ENCODE measurements around the gene TOX4. TPM values are rescaled to one million over a fixed set of nuclear protein-coding genes. Genes with fewer than 3 reads are reported as not detected.
"Not testable (repeated sequence)": the region's sequence is repeated elsewhere in the genome, so short reads cannot be mapped to it uniquely, and the experiment has no call there.

TOX4 gene
- total RNA-seq, 1 donor from 2014 or later: 63.0 TPM

- Mint-ChIP-seq H3K4me1 (ENCODE audit: low read depth, unreplicated experiment) (peaks cover 25% of the 10 kb centered on the region), H3K27ac (ENCODE audit: unreplicated experiment) (no peak overlapping the region), H3K4me3 (ENCODE audit: unreplicated experiment) (no peak overlapping the region), H3K36me3 (ENCODE audit: unreplicated experiment) (no peaks in the 10 kb centered on the region), H3K27me3 (ENCODE audit: unreplicated experiment) (peaks cover 14% of the 10 kb centered on the region), H3K9me3 (ENCODE audit: unreplicated experiment) (peaks cover 5% of the 10 kb centered on the region)
- TF ChIP-seq CTCF (IDR thresholded peaks at IDR 0.05; ENCODE audit: partially characterized antibody, unreplicated experiment): no peak
- no peak for DNase-seq
Measured at GRCh38 chr14:21539189-21539940, 62.4 kb downstream of the TOX4 start.

GRCh38 chr14:21541413-21542074 is 64.5 kb downstream of the TOX4 start:
- Mint-ChIP-seq H3K4me1 (ENCODE audit: low read depth, unreplicated experiment) (peaks cover 15% of the 10 kb centered on the region), H3K27ac (ENCODE audit: unreplicated experiment) (no peak overlapping the region), H3K36me3 (ENCODE audit: unreplicated experiment) (no peaks in the 10 kb centered on the region), H3K9me3 (ENCODE audit: unreplicated experiment) (peaks cover 5% of the 10 kb centered on the region), H3K27me3 (ENCODE audit: unreplicated experiment) (peaks cover 12% of the 10 kb centered on the region), H3K4me3 (ENCODE audit: unreplicated experiment) (no peak overlapping the region)
- no peak for TF ChIP-seq CTCF (IDR thresholded peaks at IDR 0.05; ENCODE audit: partially characterized antibody, unreplicated experiment)
- DNase-seq: no peak

- peak overlapping the region; percentile 90 for H3K27ac Mint-ChIP-seq (ENCODE audit: unreplicated experiment)
- peaks cover 8% of the 10 kb centered on the region for H3K27me3 Mint-ChIP-seq (ENCODE audit: unreplicated experiment)
- peak overlapping the region; percentile 62 for H3K4me3 Mint-ChIP-seq (ENCODE audit: unreplicated experiment)
- H3K9me3 Mint-ChIP-seq (ENCODE audit: unreplicated experiment): peaks cover 5% of the 10 kb centered on the region
- H3K36me3 Mint-ChIP-seq (ENCODE audit: unreplicated experiment): no peaks in the 10 kb centered on the region
- peaks cover 9% of the 10 kb centered on the region for H3K4me1 Mint-ChIP-seq (ENCODE audit: low read depth, unreplicated experiment)
- peak; percentile 34 for DNase-seq
- no peak for TF ChIP-seq CTCF (IDR thresholded peaks at IDR 0.05; ENCODE audit: partially characterized antibody, unreplicated experiment)
Measured at GRCh38 chr14:21543521-21543960, 66.5 kb downstream of the TOX4 start.

- Mint-ChIP-seq H3K36me3 (ENCODE audit: unreplicated experiment) (no peaks in the 10 kb centered on the region), H3K9me3 (ENCODE audit: unreplicated experiment) (peaks cover 5% of the 10 kb centered on the region), H3K27ac (ENCODE audit: unreplicated experiment) (peak overlapping the region; percentile 90), H3K4me3 (ENCODE audit: unreplicated experiment) (peak overlapping the region; percentile 62), H3K27me3 (ENCODE audit: unreplicated experiment) (peaks cover 8% of the 10 kb centered on the region), H3K4me1 (ENCODE audit: low read depth, unreplicated experiment) (peaks cover 9% of the 10 kb centered on the region)
- DNase-seq: peak; percentile 40
- no peak for TF ChIP-seq CTCF (IDR thresholded peaks at IDR 0.05; ENCODE audit: partially characterized antibody, unreplicated experiment)
Measured at GRCh38 chr14:21543963-21544362, 67.0 kb downstream of the TOX4 start.

- H3K4me1 Mint-ChIP-seq (ENCODE audit: low read depth, unreplicated experiment); DNase-seq; H3K4me3 Mint-ChIP-seq (ENCODE audit: unreplicated experiment); H3K36me3 Mint-ChIP-seq (ENCODE audit: unreplicated experiment); H3K27me3 Mint-ChIP-seq (ENCODE audit: unreplicated experiment); H3K27ac Mint-ChIP-seq (ENCODE audit: unreplicated experiment); H3K9me3 Mint-ChIP-seq (ENCODE audit: unreplicated experiment): not testable (repeated sequence)
Measured at GRCh38 chr14:21544588-21544987, 67.6 kb downstream of the TOX4 start.

Other genes starting within 250 kb of the TOX4 start
- 514 TPM for gene HNRNPC, start 207.8 kb upstream of the TOX4 start, total RNA-seq (ENCODE audit: unreplicated experiment)
- not detected for gene RPGRIP1, start 197.1 kb upstream of the TOX4 start, total RNA-seq (ENCODE audit: unreplicated experiment)
- gene SUPT16H, start 93.2 kb upstream of the TOX4 start, total RNA-seq (ENCODE audit: unreplicated experiment): 97.6 TPM
- gene CHD8, start 21.1 kb upstream of the TOX4 start, total RNA-seq (ENCODE audit: unreplicated experiment): 146 TPM
- gene RAB2B, start 236 bp upstream of the TOX4 start, total RNA-seq (ENCODE audit: unreplicated experiment): 75.2 TPM
- gene METTL3, start 34.1 kb downstream of the TOX4 start, total RNA-seq (ENCODE audit: unreplicated experiment): 90.0 TPM
- 62.9 TPM for gene SALL2, start 49.2 kb downstream of the TOX4 start, total RNA-seq (ENCODE audit: unreplicated experiment)
- not detected for gene OR10G3, start 102.9 kb downstream of the TOX4 start, total RNA-seq (ENCODE audit: unreplicated experiment)
- not detected for gene OR10G2, start 157.7 kb downstream of the TOX4 start, total RNA-seq (ENCODE audit: unreplicated experiment)
- gene OR4E2, start 176.6 kb downstream of the TOX4 start, total RNA-seq (ENCODE audit: unreplicated experiment): not detected
- gene OR4E1, start 196.6 kb downstream of the TOX4 start, total RNA-seq (ENCODE audit: unreplicated experiment): not detected

All from glutamatergic neuron (in vitro differentiated cells).